Smooth muscle cell (in vitro differentiated cells): ENCODE data around the gene APBA1. TPM values are rescaled to one million over a fixed set of nuclear protein-coding genes. Genes with fewer than 3 reads are reported as not detected.

Experiments used
- polyA plus RNA-seq: library from polyadenylated mRNA; unstranded; fragments of >200 nt; fragmentation: Nextera tagmentation; extraction: Ambion mirVana; gene quantifications from 2 replicates; pipeline ENCODE4 v1.2.1, GENCODE V29; 2016
- total RNA-seq: library from RNA; depleted of rRNA; stranded (reverse); fragments of >200 nt; gene quantifications from 2 replicates; pipeline ENCODE4 v1.2.3, GENCODE V29; 2014

APBA1 gene
- total and polyA plus RNA-seq, 2 experiments from 2014 or later, result 1.4 to 6.1 TPM

Other genes starting within 250 kb of the APBA1 start
- gene PTAR1, start 87.6 kb upstream of the APBA1 start, total RNA-seq, result 98.8 and 106 TPM in 2 replicates
- 6.8 and 7.9 TPM in 2 replicates for gene PTAR1, start 87.6 kb upstream of the APBA1 start, polyA plus RNA-seq
- gene CFAP95, start 148.4 kb upstream of the APBA1 start, total RNA-seq, result not detected in 2 replicates
- not detected in 2 replicates for gene CFAP95, start 148.4 kb upstream of the APBA1 start, polyA plus RNA-seq